Measurements from ENCODE around the gene CENPP. TPM values are rescaled to one million over a fixed set of nuclear protein-coding genes. Genes with fewer than 3 reads are reported as not detected.

CENPP gene
- total RNA-seq, 3 donors from 2014 or later (not counting 1 experiment from before 2014, with no cell fraction given): 10.3 to 14.5 (median 12.1) TPM

DNA sequence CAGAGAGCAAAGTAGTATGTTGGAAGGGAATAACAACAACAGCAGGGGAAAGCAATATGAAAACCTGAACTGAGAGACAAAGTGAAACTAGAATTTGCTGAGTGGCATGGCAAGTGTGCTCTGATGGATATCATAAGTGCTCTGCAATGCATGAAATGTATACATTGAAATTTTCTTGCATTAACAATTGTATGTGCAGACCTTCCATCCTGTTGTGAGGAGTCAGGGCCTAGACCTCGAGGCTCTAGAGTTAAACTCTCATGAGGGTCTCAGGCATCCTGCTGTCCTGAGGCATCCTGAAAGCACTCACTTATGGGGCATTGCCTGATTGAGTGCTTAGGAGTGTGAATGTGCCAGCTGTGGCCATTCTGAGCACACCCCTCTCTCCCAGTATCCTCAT lies 208.9 kb downstream of the CENPP start:
- TF ChIP-seq, protein P1, sequence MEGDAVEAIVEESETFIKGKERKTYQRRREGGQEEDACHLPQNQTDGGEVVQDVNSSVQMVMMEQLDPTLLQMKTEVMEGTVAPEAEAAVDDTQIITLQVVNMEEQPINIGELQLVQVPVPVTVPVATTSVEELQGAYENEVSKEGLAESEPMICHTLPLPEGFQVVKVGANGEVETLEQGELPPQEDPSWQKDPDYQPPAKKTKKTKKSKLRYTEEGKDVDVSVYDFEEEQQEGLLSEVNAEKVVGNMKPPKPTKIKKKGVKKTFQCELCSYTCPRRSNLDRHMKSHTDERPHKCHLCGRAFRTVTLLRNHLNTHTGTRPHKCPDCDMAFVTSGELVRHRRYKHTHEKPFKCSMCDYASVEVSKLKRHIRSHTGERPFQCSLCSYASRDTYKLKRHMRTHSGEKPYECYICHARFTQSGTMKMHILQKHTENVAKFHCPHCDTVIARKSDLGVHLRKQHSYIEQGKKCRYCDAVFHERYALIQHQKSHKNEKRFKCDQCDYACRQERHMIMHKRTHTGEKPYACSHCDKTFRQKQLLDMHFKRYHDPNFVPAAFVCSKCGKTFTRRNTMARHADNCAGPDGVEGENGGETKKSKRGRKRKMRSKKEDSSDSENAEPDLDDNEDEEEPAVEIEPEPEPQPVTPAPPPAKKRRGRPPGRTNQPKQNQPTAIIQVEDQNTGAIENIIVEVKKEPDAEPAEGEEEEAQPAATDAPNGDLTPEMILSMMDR (IDR thresholded peaks at IDR 0.05): no peak
- no peaks in the 10 kb centered on the region for H3K27me3 Mint-ChIP-seq (ENCODE audit: low read depth in 2 of 2)
- no peaks in the 10 kb centered on the region for H3K9me3 Mint-ChIP-seq
- no peaks in the 10 kb centered on the region for H3K36me3 Mint-ChIP-seq
- intact Hi-C loops (cut with micrococcal nuclease): no loop called here
- no peaks in the 10 kb centered on the region for H3K9me3 ChIP-seq (ENCODE audit: control insufficient read depth, insufficient read depth, low read length)
- no peaks in the 10 kb centered on the region for H3K36me3 ChIP-seq (ENCODE audit: control insufficient read depth, insufficient read depth, low read length)
- no peak overlapping the region for H3K4me3 Mint-ChIP-seq
- H3K4me3 ChIP-seq (ENCODE audit: low read length): no peak overlapping the region
- DNase-seq: no peak
- H3K27ac Mint-ChIP-seq: no peak overlapping the region
- no peaks in the 10 kb centered on the region for H3K4me1 Mint-ChIP-seq
- H3K27ac ChIP-seq (ENCODE audit: low read length): no peak overlapping the region
- no peaks in the 10 kb centered on the region for H3K4me1 ChIP-seq (ENCODE audit: control insufficient read depth, insufficient read depth, low read length)
- no peaks in the 10 kb centered on the region for H3K27me3 ChIP-seq (ENCODE audit: control insufficient read depth, insufficient read depth, low read length)
- 56% methylated on average over 1 of the region's 1 CpG for WGBS (ENCODE audit: insufficient coverage)
- no peak for ATAC-seq

DNA sequence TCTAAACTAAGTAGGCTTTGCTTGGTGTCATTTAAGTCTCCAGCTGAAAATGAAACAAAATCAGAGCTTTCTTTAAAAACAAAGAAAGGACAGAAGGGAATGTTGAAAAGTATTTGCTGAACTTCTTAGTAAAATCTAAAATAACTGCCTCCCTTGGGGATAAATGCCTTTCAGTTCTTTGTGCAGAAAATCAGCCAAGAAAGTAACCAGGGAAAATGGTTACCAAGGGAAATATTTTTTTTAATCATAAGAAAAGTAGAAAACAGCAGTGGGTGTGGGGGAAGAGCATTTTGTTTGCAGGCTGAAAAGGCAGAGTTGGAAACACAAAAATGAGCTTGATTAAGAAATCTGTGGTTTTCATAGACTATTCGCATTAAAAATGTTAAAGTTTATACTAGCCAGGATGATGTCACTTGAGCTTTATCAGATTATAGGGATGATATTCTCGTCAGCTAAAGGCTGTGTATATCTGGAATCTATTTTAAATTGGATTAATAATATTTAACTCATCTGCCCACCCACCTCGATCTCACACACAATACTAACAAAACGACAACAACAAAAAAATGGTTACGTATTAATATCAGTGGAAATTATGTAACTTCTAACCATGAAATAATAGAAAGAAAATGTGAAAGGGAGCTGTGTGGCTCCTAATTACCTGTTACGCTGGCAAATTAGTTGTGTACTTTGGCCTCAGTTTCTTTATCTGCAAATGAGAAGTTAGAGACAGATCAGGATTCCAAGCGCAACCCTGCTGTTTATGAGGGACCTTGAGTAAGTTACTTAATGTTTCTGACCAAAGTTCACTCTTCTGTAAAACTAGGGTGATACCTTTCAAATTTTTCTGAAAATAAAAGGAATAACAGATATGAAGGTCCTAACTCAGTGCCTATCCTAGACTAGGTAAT lies 210.4 kb downstream of the CENPP start, which contains the start of gene ECM2:
TSS of gene ECM2 (minus strand) at position 51 of the 911 bp plus-strand sequence. CDS start 13,124 bp downstream, outside the sequence.
- TF ChIP-seq, protein P1 (IDR thresholded peaks at IDR 0.05): no peak
- DNase-seq: no peak
- no peak within 1 kb of the TSS for H3K4me3 Mint-ChIP-seq
- Histone ChIP-seq H3K27ac (ENCODE audit: low read length) (no peak within 1 kb of the TSS), H3K27me3 (ENCODE audit: control insufficient read depth, insufficient read depth, low read length) (no peaks in the 10 kb centered on the region), H3K9me3 (ENCODE audit: control insufficient read depth, insufficient read depth, low read length) (no peaks in the 10 kb centered on the region), H3K4me1 (ENCODE audit: control insufficient read depth, insufficient read depth, low read length) (no peaks in the 10 kb centered on the region), H3K4me3 (ENCODE audit: low read length) (no peak within 1 kb of the TSS), H3K36me3 (ENCODE audit: control insufficient read depth, insufficient read depth, low read length) (no peaks in the 10 kb centered on the region)
- no peaks in the 10 kb centered on the region for H3K27me3 Mint-ChIP-seq (ENCODE audit: low read depth in 2 of 2)
- ATAC-seq: no peak
- no peaks in the 10 kb centered on the region for H3K4me1 Mint-ChIP-seq
- WGBS (ENCODE audit: insufficient coverage): 95% methylated on average over 3 of the region's 7 CpGs
- H3K27ac Mint-ChIP-seq: no peak within 1 kb of the TSS
- no peaks in the 10 kb centered on the region for H3K9me3 Mint-ChIP-seq
- H3K36me3 Mint-ChIP-seq: no peaks in the 10 kb centered on the region
- intact Hi-C loops (cut with micrococcal nuclease): no loop called here

DNA sequence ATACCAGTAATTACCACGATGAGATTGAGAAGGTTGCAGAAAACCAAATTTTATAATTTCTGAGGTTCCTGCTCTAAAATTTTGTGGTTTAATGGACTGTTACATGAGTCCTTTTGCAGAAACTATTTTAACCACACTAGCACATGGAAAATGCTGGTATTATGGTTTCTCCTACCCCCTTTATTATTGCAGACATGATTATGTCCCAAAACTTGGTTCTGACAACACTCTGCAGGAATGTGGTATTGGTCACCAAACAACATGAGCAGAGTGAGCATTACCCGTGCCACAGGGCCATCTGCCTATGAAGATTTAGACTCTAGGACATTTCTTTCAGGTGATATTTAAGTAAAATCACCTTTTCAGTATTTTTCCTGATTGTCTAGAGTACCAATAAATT lies 212.8 kb downstream of the CENPP start:
- Histone ChIP-seq H3K27me3 (ENCODE audit: control insufficient read depth, insufficient read depth, low read length) (no peaks in the 10 kb centered on the region), H3K4me3 (ENCODE audit: low read length) (no peak overlapping the region), H3K27ac (ENCODE audit: low read length) (no peak overlapping the region), H3K9me3 (ENCODE audit: control insufficient read depth, insufficient read depth, low read length) (no peaks in the 10 kb centered on the region), H3K36me3 (ENCODE audit: control insufficient read depth, insufficient read depth, low read length) (no peaks in the 10 kb centered on the region), H3K4me1 (ENCODE audit: control insufficient read depth, insufficient read depth, low read length) (no peaks in the 10 kb centered on the region)
- no peaks in the 10 kb centered on the region for H3K4me1 Mint-ChIP-seq
- ATAC-seq (no peak), DNase-seq (no peak)
- 78% methylated on average over 2 of the region's 2 CpGs for WGBS (ENCODE audit: insufficient coverage)
- TF ChIP-seq, protein P1 (IDR thresholded peaks at IDR 0.05): no peak
- no peak overlapping the region for H3K4me3 Mint-ChIP-seq
- intact Hi-C loops (cut with micrococcal nuclease): no loop called here
- H3K36me3 Mint-ChIP-seq: no peaks in the 10 kb centered on the region
- no peaks in the 10 kb centered on the region for H3K9me3 Mint-ChIP-seq
- no peak overlapping the region for H3K27ac Mint-ChIP-seq
- no peaks in the 10 kb centered on the region for H3K27me3 Mint-ChIP-seq (ENCODE audit: low read depth in 2 of 2)

Measured in natural killer cell (primary cell).